Ecto neural progenitor cell (in vitro differentiated cells): ENCODE results near the gene ACTN4.
"Not testable (repeated sequence)": the region's sequence is repeated elsewhere in the genome, so short reads cannot be mapped to it uniquely, and the experiment has no call there.

Experiments used
- DNase-seq: peaks from one replicate; pipeline ENCODE4 v3.0.0-alpha.2; 2018; ENCODE audit warnings: low spot score

The ACTN4 gene

GRCh38 chr19:38647368-38647965 lies at the start of gene ACTN4:
Gene ACTN4, plus strand, starts transcription at chr19:38647649. Its CDS starts 97 bp downstream, at chr19:38647746.
- DNase-seq = peak; percentile 100

- DNase-seq = no peak
Measured at GRCh38 chr19:38599722-38600121, 47.7 kb upstream of the ACTN4 start.

GRCh38 chr19:38602856-38603255 lies 44.6 kb upstream of the ACTN4 start:
- DNase-seq = not testable (repeated sequence)

GRCh38 chr19:38606131-38606530 lies 41.3 kb upstream of the ACTN4 start:
- peak; percentile 65 for DNase-seq

- DNase-seq = no peak
Measured at GRCh38 chr19:38614289-38614688, 33.2 kb upstream of the ACTN4 start.

GRCh38 chr19:38615007-38615581 lies 32.4 kb upstream of the ACTN4 start:
- no peak for DNase-seq

GRCh38 chr19:38616265-38616664 lies 31.2 kb upstream of the ACTN4 start:
- DNase-seq = no peak

- DNase-seq = no peak
Measured at GRCh38 chr19:38617283-38617763, 30.1 kb upstream of the ACTN4 start.

GRCh38 chr19:38617764-38618589 lies 29.5 kb upstream of the ACTN4 start, which contains the start of gene MAP4K1:
Gene MAP4K1, minus strand, starts transcription at chr19:38617953. Its CDS starts 58 bp downstream, at chr19:38617895.
- DNase-seq = no peak

GRCh38 chr19:38618590-38619360 lies 28.7 kb upstream of the ACTN4 start, which contains the start of gene EIF3K:
Gene EIF3K, plus strand, starts transcription at chr19:38619188. Its CDS starts 81 bp downstream, at chr19:38619269.
- DNase-seq = peak; percentile 100

- DNase-seq = no peak
Measured at GRCh38 chr19:38619361-38620174, 27.9 kb upstream of the ACTN4 start.

GRCh38 chr19:38624822-38625221 lies 22.6 kb upstream of the ACTN4 start:
- DNase-seq = no peak

GRCh38 chr19:38626401-38626800 lies 21.0 kb upstream of the ACTN4 start:
- no peak for DNase-seq

- DNase-seq = no peak
Measured at GRCh38 chr19:38629568-38629967, 17.9 kb upstream of the ACTN4 start.

GRCh38 chr19:38631301-38631700 lies 16.1 kb upstream of the ACTN4 start:
- not testable (repeated sequence) for DNase-seq

GRCh38 chr19:38631811-38632475 lies 15.5 kb upstream of the ACTN4 start:
- DNase-seq = not testable (repeated sequence)

GRCh38 chr19:38632476-38633213 lies 14.8 kb upstream of the ACTN4 start:
- DNase-seq = no peak

- DNase-seq = peak; percentile 83
Measured at GRCh38 chr19:38634757-38635482, 12.5 kb upstream of the ACTN4 start.
